ENCODE results near the gene ARHGEF10L.

DNA sequence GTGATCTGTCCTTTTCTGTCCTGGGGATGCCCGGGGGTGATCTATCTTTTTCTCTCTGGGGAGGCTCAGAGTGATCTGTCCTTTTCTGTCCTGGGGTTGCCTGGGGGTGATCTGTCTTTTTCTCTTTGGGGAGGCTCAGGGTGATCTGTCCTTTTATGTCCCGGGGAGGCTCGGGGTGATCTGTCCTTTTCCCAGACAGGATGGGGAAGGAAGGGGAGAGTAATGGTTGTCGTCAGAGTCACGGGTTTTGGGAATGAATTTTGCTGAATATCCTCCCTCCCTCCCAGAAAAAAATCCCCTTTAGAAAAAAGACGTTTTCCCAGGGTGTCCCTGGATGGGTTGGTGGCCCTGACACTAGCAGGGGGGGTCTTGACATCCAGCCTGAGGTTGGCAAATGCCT is 91.5 kb downstream of the ARHGEF10L start:
- TF ChIP-seq, protein P1, sequence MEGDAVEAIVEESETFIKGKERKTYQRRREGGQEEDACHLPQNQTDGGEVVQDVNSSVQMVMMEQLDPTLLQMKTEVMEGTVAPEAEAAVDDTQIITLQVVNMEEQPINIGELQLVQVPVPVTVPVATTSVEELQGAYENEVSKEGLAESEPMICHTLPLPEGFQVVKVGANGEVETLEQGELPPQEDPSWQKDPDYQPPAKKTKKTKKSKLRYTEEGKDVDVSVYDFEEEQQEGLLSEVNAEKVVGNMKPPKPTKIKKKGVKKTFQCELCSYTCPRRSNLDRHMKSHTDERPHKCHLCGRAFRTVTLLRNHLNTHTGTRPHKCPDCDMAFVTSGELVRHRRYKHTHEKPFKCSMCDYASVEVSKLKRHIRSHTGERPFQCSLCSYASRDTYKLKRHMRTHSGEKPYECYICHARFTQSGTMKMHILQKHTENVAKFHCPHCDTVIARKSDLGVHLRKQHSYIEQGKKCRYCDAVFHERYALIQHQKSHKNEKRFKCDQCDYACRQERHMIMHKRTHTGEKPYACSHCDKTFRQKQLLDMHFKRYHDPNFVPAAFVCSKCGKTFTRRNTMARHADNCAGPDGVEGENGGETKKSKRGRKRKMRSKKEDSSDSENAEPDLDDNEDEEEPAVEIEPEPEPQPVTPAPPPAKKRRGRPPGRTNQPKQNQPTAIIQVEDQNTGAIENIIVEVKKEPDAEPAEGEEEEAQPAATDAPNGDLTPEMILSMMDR (IDR thresholded peaks at IDR 0.05): no peak
- TF ChIP-seq POLR2A (IDR thresholded peaks at IDR 0.05): no peak

Data from Peyer's patch (tissue), 4 donors.